CD4-positive, alpha-beta T cell treated with Interleukin-17A for 4 hours (primary cell): ENCODE results near the gene RPAP2.
"Not testable (repeated sequence)": the region's sequence is repeated elsewhere in the genome, so short reads cannot be mapped to it uniquely, and the experiment has no call there.

Experiments used
- DNase-seq: peaks from one replicate; pipeline ENCODE4 v3.0.0-alpha.2; 2020; ENCODE audit warnings: mixed read lengths

RPAP2 gene

DNA sequence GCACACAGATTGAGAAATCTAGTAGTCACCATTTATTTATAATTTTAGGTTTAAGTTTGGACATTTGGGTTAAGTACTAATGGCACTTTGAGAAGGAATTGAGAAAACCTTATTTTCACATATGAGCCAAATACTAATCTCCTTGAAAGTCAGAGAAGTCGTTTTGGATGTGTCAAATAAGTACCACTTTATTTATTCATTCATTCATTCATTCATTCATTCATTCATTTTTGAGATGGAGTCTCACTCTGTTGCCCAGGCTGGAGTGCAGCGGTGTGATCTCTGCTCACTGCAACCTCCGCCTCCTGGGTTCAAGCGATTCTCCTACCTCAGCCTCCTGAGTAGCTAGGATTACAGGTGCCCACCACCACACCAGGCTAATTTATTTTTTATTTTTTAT lies 79.1 kb downstream of the RPAP2 start:
- not testable (repeated sequence) for DNase-seq

DNA sequence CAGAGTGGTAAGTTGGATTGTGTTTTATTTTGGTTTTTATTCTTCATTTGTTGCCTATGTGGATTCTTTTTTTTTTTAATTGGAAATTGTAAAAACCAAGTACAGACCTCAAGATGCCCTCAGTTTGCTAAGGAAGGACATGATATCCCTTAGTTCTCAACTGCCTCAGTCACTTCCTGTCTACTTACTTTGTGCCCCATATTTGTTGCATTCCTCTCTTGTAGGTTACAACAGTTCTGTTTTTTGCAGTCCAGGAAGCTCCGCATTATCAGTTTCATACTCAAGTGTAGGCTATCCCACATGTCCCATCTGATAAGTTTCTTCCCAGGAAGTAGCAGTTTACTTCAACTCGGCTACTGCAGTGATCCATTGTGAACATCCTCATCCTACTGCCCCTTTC lies 82.0 kb downstream of the RPAP2 start:
- no peak for DNase-seq

DNA sequence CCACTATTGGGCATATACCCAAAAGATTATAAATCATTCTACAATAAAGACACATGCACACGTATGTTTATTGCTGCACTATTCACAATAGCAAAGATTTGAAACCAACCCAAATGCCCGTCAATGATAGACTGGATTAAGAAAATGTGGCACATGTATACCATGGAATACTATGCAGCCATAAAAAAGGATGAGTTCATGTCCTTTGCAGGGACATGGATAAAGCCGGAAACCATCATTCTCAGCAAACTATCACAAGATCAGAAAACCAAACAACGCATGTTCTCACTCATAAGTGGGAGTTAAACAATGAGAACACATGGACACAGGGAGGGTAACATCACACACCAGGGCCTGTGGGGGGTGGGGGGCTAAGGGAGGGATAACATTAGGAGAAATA lies 95.1 kb downstream of the RPAP2 start:
- not testable (repeated sequence) for DNase-seq

DNA sequence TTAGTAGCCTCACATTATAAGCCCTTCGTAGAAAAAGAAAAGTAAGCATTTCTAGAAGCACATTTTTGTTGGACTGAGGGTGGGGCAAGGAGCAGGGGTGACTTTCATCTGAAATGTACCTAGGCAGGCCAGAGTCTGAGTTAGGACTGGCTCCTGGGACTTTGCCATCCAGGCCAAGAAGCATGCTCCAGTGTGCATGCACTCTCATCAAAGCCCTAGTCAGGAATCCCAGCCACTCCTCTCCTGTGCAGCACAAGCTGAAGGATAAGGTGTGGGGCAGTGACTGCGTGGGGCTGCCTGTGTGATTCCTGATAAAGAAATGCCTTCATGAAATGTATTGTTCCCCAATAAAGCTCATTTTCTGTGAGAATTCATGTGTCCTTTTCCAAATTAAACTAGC lies 99.7 kb downstream of the RPAP2 start:
- no peak for DNase-seq

DNA sequence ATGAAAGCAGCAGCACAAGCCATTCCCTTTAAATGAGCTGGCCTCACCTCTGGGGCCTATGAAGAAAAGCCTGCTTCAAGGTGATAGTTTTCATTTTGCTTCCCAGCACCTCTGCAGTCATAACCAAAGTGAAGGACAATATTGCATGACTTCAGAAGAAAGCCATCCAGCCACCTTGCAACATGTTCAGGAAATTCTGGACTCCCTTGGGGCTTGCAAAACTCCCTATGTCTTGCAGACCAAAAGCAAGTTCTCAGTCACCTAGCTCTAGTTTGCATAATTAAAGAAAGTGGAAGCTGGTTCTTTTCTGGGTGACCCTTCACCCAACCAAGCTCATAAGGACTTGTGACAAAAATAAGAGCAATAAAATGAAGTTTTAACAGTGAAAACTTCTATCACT lies 100.2 kb downstream of the RPAP2 start:
- no peak for DNase-seq

DNA sequence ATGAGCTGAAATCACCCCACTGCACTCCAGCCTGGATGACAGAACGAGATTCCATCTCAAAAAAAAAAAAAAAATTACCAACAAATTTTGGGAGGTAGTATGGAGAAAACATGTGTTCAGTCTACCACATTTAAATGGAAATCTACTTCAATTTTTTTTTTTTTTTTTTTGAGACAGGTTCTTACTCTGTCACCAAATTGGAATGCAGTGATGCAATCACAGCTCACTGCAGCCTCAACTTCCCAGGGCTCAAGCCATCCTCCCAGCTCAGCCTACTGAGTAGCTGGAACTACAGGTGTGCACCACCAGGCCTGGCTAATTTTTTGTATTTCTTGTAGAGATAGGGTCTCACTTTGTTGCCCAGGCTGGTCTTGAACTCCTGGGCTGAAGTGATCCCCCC lies 105.8 kb downstream of the RPAP2 start:
- DNase-seq = no peak

DNA sequence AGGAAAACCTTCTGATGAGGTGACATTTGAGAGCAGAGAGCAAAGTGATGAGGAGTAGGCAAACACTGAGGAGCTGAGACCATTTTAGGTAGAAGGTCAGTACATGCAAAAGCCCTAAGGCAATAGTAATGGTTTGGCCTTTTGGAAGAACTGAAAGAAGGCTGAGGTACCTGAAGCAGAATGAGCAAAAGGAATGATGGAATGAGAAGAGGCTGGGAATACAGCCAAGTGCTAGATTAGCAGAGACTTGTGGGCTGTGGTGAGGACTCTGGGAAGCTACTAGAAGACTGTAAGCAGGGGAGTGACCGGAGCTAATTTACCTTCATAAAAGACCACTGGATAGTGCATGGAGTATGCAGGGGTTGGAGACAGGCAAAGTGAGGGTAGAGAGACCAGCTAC lies 110.0 kb downstream of the RPAP2 start:
- no peak for DNase-seq

DNA sequence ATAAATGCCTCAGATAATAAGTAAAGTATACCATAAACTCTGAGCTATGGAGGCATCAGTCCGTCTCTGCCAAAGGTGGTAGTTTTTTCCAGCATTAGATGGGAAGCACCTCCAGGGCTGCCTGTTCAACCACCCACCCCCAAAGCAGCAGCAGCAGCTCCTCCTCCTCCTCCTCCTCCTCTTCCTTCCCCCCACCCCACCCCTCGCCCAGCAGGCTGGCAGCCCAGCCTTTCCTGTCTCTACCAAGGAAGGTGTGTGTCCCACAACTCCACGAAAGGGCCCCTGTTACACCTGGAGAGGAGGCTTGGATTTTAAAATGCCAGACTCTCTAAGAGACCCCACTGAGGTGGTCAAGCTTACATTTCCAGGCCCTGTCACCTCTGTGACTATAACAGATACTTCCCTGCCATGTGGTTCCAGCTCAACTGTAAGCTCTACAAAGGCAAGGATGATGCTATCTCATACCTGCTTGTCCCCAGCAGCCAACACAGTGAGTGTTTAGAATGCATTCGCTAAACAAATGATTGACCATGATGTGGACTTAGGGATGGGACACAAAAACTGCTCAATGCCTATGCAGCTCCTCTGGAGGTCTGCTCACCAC lies 111.2 kb downstream of the RPAP2 start:
- DNase-seq = peak; percentile 28

DNA sequence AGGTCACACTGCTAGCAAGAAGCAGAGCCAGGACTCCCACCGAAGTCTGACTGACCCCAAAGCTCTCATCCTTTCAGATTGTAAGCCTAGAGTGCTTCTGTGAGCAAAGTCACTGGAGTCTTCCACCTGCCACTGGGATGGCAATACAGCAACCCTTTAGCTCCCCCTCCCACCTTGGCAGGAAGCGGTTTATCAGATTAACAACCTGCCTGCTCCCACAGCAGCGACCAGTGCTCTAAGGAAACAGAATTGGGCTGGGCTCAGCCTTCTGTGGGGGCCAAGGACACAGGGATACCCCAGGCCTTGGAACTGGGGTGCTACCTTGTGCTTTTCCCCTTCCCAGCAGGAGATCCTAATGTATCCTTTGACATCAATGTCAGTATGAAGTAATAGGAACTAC lies 111.8 kb downstream of the RPAP2 start:
- peak; percentile 70 for DNase-seq

DNA sequence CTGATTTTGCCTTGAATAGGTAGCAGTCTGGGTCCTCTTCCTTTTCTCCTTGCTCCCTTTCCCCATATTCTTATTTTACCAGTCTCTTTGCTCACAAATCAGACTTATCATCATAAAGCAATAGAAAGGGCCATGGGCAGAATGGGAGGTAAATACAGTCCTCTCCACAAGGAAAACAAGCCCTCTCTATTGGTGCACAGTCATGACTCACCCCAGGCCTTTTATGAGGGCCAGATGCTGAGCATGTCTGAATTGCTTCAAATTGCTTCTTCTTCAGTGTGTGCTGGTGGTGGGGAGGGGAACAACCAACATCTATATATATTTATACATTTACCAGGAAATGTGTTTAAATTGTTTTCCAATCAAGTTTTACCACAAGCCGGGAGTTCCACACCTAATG lies 112.7 kb downstream of the RPAP2 start:
- DNase-seq = peak; percentile 52

DNA sequence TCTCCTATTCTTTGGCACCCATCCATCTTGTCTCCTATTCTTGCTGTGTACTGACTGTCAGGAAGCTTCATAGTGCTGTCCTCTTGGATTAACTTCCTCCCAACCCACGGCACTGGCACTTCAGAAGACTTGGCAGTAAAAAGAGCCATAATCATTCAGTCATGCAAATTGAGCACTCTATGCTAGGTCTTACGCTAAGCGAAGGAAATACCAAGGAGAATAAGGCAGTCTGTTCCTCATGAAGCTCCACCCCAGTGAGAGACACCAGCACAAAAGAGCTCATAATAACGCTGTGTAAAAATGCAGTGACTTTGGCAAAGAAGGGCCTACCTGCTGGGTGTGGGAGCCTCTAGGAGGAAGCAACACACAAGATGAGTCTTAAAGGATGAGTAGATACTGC lies 120.8 kb downstream of the RPAP2 start:
- DNase-seq = no peak

DNA sequence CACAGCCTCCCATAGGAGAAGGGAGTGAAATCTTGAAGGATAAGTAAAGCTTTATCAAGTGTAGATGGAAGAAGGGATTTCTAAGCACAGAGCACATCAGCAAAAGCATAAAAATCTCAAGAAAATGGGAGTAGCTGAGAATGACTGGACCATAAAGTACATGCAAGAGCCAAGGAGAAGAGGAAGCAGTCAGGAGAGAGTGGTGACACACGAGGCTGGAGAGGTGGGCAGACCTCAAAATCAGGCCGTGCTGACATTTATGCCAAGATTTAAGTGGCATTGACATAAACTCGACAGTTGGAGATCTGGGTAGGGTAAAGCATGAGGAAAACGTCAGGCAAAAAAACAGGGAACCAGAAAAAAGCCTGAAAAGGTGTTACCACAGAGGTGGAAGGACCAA lies 125.5 kb downstream of the RPAP2 start:
- DNase-seq = no peak

DNA sequence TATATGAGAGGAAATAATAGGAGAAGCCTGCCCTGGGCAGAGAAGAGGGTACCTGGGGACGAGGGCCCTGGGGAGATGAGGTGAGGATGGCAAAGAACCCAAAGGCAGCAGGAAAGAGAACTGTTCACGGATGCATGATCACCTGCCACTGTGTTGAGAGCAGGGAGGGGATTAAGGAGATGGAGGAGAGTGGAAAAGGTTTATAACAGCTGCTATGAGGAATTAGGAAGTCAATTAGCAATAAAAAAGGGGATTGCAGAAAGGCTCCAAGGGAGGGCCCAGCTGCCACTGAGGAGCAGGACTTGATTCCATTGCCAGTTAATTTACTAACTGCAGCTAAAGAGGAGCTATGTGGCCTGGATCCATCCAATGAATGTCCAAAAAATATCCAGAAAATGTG lies 126.8 kb downstream of the RPAP2 start:
- no peak for DNase-seq

DNA sequence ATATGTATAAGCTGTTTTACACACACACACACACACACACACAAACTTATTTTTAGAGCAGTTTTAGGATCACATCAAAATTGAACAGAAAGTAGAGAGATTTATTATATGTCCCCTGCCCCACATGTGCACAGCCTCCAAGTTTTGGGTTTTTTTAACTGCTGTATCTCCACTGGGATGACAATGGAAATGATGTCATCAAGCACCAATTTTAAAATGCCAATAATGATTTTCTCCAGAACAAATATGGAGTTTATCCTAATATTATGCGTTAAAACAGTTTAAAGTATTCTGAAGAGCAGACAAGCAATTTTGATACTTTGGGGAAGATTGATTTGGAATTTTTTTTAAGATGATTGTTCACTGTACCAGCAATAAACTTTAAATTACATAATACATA lies 131.2 kb downstream of the RPAP2 start:
- no peak for DNase-seq

DNA sequence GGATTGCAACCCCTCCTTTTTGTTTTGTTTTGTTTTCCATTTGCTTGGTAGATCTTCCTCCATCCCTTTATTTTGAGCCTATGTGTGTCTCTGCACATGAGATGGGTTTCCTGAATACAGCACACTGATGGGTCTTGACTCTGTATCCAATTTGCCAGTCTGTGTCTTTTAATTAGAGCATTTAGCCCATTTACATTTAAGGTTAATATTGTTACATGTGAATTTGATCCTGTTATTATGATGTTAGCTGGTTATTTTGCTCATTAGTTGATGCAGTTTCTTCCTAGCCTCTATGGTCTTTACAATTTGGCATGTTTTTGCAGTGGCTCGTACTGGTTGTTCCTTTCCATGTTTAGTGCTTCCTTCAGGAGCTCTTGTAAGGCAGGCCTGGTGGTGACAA lies 135.7 kb downstream of the RPAP2 start:
- not testable (repeated sequence) for DNase-seq

DNA sequence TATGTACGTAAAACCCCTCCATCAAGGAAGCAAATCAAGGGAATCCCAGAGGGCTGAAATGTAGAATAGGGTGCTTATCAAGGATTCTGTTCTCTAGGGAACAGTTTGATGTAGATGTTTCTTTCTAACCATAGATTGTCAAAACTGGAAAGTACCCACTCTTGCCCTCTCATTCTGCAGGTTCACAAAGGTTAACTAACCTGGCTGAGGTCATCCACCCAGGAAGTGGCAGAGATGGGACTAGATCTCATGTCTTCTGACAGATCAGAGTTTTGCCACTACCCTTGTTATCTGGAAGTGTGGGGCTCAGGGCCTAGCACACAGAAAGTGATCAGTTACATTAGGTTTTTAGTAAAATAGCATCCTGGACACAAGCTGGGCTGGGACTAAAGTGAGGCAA lies 140.4 kb downstream of the RPAP2 start:
- no peak for DNase-seq

DNA sequence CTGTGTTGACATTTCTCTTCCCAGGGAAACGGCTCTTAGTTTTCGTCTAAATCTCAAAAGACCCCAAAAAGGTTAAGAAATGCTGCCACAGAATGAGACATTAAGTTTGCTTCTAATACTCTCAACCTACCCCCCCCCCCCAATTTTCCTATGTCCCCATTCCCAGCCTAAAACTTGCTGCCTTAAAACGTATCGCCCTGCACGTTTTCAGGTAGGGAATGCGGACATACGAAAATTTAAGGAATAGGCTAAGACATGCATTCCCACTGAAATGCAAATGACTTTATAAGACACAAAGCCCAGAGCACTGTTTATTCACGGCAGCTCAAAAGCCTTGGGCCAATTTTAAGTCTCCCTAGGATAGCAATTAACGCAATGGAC lies 142.4 kb downstream of the RPAP2 start:
- DNase-seq = no peak

DNA sequence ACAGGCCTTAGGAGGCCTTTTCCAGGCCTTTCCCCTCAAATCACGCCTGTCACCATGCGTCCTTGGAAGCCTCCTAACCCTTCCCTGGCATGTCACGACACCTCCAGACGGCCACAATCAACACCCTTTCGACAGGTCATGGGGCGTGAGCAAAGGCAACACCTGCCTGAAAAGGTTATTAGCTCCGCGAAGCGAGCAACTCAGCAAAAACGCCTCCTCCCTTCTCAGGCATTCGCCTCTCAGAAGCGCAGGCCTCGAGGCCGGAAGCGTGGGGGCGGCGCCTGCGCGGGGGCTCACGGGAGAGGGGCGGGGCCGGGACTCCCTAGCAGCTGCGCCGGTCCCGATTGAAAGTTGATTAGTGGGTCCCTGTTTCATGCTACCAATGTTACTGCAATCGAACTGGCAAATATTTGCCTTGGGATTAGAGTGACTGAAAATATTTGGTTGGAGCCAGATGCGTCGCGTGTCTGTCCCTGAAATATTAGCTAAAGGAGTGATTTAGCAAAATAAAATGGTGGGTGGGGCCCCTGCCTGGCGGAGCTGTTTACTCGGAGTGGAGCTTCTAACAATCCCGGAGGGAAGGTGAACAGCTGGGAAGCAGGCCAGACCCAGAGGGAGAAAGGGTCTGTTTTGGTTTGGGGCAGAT lies 143.0 kb downstream of the RPAP2 start:
- DNase-seq = no peak

DNA sequence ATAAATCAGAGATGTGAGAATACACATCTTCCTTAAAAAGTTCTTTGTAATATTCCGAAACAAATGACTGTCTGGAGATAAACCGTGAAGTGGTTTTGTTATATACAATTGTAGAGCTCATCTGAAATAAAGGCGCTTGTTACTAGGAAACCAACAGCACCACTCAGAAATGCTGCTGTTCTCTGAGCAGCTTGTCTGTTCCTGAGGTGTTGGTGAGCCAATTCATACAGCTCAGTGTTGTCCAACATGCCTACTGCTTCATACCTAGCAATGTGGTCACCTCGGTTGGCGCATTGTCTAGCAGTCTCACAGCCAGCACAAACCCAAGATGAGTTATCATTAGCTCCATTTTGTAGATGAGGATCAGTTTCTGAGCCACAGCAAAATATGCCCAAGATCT lies 143.5 kb downstream of the RPAP2 start:
- DNase-seq = no peak

DNA sequence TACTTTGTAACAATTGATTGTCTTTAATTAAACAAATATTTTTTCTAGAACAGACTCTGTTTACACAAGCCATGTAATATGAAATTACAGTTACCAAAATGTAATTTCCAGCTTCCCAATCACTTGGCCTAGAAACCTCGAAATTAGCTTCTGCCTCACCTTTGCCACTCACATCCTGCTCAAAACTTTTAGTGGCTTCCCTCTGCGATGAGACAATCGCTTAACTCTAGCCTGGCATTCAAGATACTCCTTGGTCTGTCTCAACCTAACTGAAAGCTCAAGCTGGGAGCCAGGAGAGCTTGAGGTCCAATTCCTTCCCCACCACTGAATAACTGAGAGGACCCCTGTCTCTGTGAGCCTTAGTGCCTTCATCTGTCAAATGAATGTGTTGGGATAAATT lies 145.0 kb downstream of the RPAP2 start:
- no peak for DNase-seq

DNA sequence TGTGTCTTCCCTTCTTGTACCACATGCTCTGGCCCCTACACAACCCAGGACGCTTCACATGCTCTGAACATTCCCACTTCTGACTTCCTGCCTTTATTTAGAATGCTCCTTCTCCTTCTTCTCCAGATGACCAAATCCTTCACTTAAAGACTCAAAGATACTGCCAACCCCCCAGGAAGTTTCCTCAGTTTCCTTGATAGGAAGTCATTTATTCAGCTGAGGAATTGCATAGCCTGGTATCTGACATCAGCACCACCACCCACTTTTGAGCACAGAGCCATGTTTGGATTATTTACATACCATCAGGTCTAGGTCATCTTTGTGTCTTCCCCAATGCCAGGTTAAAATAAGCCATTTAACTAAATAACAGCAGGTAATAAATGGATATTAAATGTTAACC lies 145.5 kb downstream of the RPAP2 start:
- DNase-seq = no peak

DNA sequence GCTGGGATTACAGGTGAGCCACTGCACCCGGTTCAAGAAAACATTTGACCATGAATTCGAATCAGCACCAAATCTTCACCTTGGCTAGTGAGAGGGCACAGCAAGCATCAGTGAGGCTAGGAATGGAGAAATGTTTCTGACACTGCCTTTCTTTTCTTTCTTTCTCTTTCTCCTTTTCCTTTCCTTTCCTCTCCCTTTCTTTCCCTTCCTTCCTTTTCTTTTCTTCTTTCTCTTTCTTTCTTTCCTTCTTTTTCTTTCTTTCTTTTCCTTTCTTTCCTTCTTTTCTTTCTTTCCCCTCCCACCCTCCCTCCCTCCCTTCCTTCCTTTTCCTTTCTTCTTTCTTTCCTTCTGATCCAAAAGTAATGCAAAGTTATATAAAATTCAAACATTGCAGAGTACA lies 147.0 kb downstream of the RPAP2 start:
- no peak for DNase-seq

DNA sequence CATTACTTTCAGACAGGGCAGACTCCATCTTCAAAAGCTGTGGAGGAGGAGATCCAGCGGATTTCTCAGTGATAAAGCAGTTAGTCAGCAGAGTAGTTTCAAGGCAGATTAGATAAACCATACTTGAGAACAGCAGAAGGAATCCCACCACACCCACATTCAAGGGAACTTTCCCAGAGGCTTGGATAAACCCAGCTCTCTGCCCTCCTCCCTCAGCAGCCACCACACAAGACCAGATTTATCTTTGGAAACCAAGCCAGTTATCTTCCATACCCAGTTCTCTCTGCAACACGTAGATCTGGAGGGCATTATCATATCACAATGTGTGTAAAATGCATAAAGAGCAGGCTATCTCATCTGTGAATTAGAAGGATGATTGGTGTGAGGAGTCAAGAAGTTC lies 147.7 kb downstream of the RPAP2 start:
- DNase-seq = no peak

DNA sequence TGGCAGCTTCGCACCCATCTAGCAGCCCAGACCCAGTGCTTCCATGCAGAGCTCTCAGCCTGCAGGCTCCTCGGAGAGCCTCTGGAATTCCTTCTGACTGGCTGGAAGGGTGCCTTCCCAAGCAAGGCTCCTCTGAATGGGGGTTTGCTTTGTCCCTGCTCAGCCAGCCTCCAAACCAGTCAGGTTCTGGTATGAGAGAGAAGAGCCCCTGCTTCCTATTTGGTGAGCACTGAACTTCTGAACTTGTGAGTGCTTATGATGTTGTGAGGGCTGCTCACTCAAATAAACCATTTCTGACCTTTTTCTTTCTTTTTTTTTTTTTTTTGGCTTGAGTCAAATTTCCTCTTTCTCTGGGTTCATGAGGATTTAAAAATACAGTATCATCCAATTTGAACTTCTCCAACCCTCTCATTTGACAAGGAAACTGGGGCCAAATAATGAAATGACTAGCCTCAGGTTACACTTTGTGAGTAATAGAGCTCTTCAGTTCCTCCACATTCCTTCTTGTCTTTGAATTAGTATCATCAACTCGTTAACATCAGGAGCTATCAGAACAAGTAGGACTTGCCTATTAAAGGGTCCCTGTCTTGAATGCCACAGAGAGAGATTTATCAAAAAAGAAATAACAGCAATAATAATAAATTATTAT lies 148.3 kb downstream of the RPAP2 start:
- DNase-seq = no peak

DNA sequence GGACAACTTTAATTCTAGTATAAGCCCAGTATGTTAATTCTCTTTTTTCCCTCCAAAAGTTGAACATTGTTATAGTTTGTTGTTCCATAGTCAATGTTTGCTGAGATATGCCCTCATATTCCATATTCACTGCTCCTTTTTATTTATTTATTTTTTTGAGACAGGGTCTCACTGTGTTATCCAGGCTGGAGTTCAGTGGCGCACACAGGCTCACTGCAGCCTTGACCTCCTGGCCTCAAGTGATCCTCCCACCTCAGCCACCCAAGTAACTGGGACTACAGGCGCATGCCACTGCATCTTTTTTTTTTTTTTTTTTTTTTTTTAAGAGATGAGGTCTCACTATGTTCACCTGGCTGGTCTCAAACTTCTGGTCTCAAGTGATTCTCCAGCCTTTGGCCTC lies 149.1 kb downstream of the RPAP2 start:
- DNase-seq = no peak
